Measurements from ENCODE around the gene ANKRD53.

- TF ChIP-seq CTCF (IDR thresholded peaks at IDR 0.05) (no peak), POLR2A (IDR thresholded peaks at IDR 0.05) (no peak)
Observed at GRCh38 chr2:71005271-71006202, 27.1 kb downstream of the ANKRD53 start.

Measured in esophagus squamous epithelium (tissue), 4 donors.